SK-N-SH (cell line): Measurements from ENCODE around the gene RBBP4. TPM values are rescaled to one million over a fixed set of nuclear protein-coding genes. Genes with fewer than 3 reads are reported as not detected.

Experiments
- CTCF ChIA-PET: fragments of 300-600, 350-600 bp; formaldehyde crosslinking; extraction: SDS; loops from one replicate; lab custom pipeline; 2021; lab: Yijun Ruan, JAX
- POLR2A ChIA-PET: fragments of 350-600 bp; sonication (Branson Sonifier 250); formaldehyde crosslinking; extraction: SDS; loops from one replicate; lab custom pipeline; 2020; ENCODE audit warnings: antibody characterized with exemption, inconsistent platforms; lab: Yijun Ruan, JAX
- DNase-seq: peaks from one replicate; pipeline ENCODE4 v3.0.0; 2012
- H2AFZ ChIP-seq: fragments of 200-600 bp; sonication (generic); 2 replicates; pipeline ENCODE4 v1.8.1; 2016; ENCODE audit warnings: antibody characterized with exemption, mild to moderate bottlenecking, low read depth
- H3F3A ChIP-seq: fragments of 200-600 bp; sonication (generic); replicated peaks from 2 replicates; pipeline ENCODE3; 2016; ENCODE audit warnings: antibody characterized with exemption, mild to moderate bottlenecking; ENCODE audit not compliant: insufficient read depth
- H3K27ac ChIP-seq, 2 experiments: fragments of 200-500 bp in 1 of 2; fragments of 200-600 bp in 1 of 2; sonication (Bioruptor generic) in 1 of 2; sonication (generic), shearing (Covaris generic) in 1 of 2; 2 replicates each; pipeline versions ENCODE4 v1.5.1 to v1.6.1; 2014 to 2016; ENCODE audit warnings: low read depth in 2 of 2, inconsistent platforms in 1 of 2, low read length in 1 of 2, mild to moderate bottlenecking in 1 of 2, mixed read lengths in 1 of 2
- H3K27me3 ChIP-seq: fragments of 200-600 bp; sonication (generic), shearing (Covaris generic); 2 replicates; pipeline ENCODE4 v1.6.1; 2016; ENCODE audit warnings: mixed run types; ENCODE audit not compliant: insufficient read depth
- H3K36me3 ChIP-seq, 2 experiments: fragments of 200-500 bp in 1 of 2; fragments of 200-600 bp in 1 of 2; sonication (Bioruptor generic) in 1 of 2; sonication (generic) in 1 of 2; replicated peaks in 1 of 2; 2 replicates each; pipeline versions ENCODE3 to v1.5.1; 2014 to 2016; ENCODE audit warnings: low read length in 1 of 2, mild to moderate bottlenecking in 1 of 2; ENCODE audit not compliant: insufficient read depth in 2 of 2, control insufficient read depth in 1 of 2
- H3K4me1 ChIP-seq, 2 experiments: fragments of 200-500 bp in 1 of 2; fragments of 200-600 bp in 1 of 2; sonication (Bioruptor generic) in 1 of 2; sonication (generic), shearing (Covaris generic) in 1 of 2; 2 replicates each; pipeline versions ENCODE4 v1.5.1 to v1.6.1; 2014 to 2016; ENCODE audit warnings: low read depth in 1 of 2, low read length in 1 of 2, mixed run types in 1 of 2; ENCODE audit not compliant: insufficient read depth in 2 of 2, control insufficient read depth in 1 of 2
- H3K4me2 ChIP-seq: fragments of 200-600 bp; sonication (generic), shearing (Covaris generic); 2 replicates; pipeline ENCODE4 v1.6.1; 2017; ENCODE audit warnings: mixed run types
- H3K4me3 ChIP-seq, 2 experiments: fragments of 200-500 bp in 1 of 2; fragments of 200-600 bp in 1 of 2; sonication (Bioruptor generic) in 1 of 2; sonication (generic), shearing (Covaris generic) in 1 of 2; 2 replicates each; pipeline versions ENCODE4 v1.5.1 to v1.8.1; 2014 to 2016; ENCODE audit warnings: low read depth in 2 of 2, inconsistent platforms in 1 of 2, low read length in 1 of 2, mild to moderate bottlenecking in 1 of 2, mixed read lengths in 1 of 2, moderate library complexity in 1 of 2
- H3K79me2 ChIP-seq: fragments of 200-600 bp; sonication (generic); 2 replicates; pipeline ENCODE4 v1.8.1; 2017; ENCODE audit warnings: mild to moderate bottlenecking; ENCODE audit not compliant: insufficient read depth
- H3K9ac ChIP-seq: fragments of 200-600 bp; sonication (generic); 2 replicates; pipeline ENCODE4 v1.6.1; 2017; ENCODE audit warnings: mixed run types
- H3K9me2 ChIP-seq: fragments of 200-600 bp; sonication (generic); 2 replicates; pipeline ENCODE4 v1.6.1; 2017; ENCODE audit warnings: mixed run types
- H3K9me3 ChIP-seq: fragments of 200-600 bp; sonication (generic); 2 replicates; pipeline ENCODE4 v1.6.1; 2017; ENCODE audit warnings: mixed run types, mild to moderate bottlenecking, moderate library complexity
- H4K20me1 ChIP-seq: fragments of 200-600 bp; sonication (generic); 2 replicates; pipeline ENCODE4 v1.6.1; 2017; ENCODE audit warnings: mild to moderate bottlenecking, mixed run types; ENCODE audit not compliant: insufficient read depth
- EP300 ChIP-seq, 2 experiments: IDR thresholded peaks; 2 replicates each; pipeline versions ENCODE4 v1.4.0 to v1.6.1; 2012; ENCODE audit warnings: borderline replicate concordance in 1 of 2, low read depth in 1 of 2, low read length in 1 of 2
- FOSL2 ChIP-seq: IDR thresholded peaks from 2 replicates; pipeline ENCODE4 v1.4.0; 2012; ENCODE audit warnings: low read depth, mild to moderate bottlenecking, moderate library complexity, borderline replicate concordance
- IRF3 ChIP-seq: fragments of 150-350 bp; IDR thresholded peaks from 2 replicates; pipeline ENCODE4 v1.6.1; 2016; ENCODE audit warnings: mild to moderate bottlenecking, low read depth, low read length
- JUND ChIP-seq: IDR thresholded peaks from 2 replicates; pipeline ENCODE4 v1.4.0; 2012
- MAX ChIP-seq: IDR thresholded peaks from 2 replicates; pipeline ENCODE4 v1.4.0; 2012; ENCODE audit warnings: low read depth
- MEF2A ChIP-seq: IDR thresholded peaks from 2 replicates; pipeline ENCODE4 v1.4.0; 2012; ENCODE audit warnings: low read depth, borderline replicate concordance
- NFIC ChIP-seq: IDR thresholded peaks from 2 replicates; pipeline ENCODE4 v1.4.0; 2012; ENCODE audit warnings: borderline replicate concordance
- NRF1 ChIP-seq: IDR thresholded peaks from 2 replicates; pipeline ENCODE4 v1.6.1; 2012; ENCODE audit warnings: low read depth, mild to moderate bottlenecking, low read length
- PBX3 ChIP-seq: IDR thresholded peaks from 2 replicates; pipeline ENCODE4; 2012
- RAD21 ChIP-seq: IDR thresholded peaks from 2 replicates; pipeline ENCODE4 v1.6.1; 2012; ENCODE audit warnings: mild to moderate bottlenecking, low read length
- SIN3A ChIP-seq: IDR thresholded peaks from 2 replicates; pipeline ENCODE4 v1.6.1; 2012; ENCODE audit warnings: low read depth, mild to moderate bottlenecking, low read length, moderate library complexity, borderline replicate concordance
- SMC3 ChIP-seq: IDR thresholded peaks from 2 replicates; pipeline ENCODE4 v1.6.1; 2012; ENCODE audit warnings: low read depth, low read length, improper control_type of control experiment
- USF2 ChIP-seq: fragments of 150-350 bp; IDR thresholded peaks from 2 replicates; pipeline ENCODE4 v1.6.1; 2017; ENCODE audit warnings: antibody characterized with exemption, low read length, low read depth, borderline replicate concordance
- YY1 ChIP-seq: IDR thresholded peaks from 2 replicates; pipeline ENCODE4 v1.4.0; 2012; ENCODE audit warnings: low read depth, mild to moderate bottlenecking
- ZBTB33 ChIP-seq: IDR thresholded peaks from 2 replicates; pipeline ENCODE4 v1.4.0; 2012; ENCODE audit warnings: low read depth, borderline replicate concordance
- WGBS: methylation state at CpG from one replicate; pipeline ENCODE4 v1.1.6; 2017; ENCODE audit warnings: low lambda C conversion rate; 5-methylcytosine and 5-hydroxymethylcytosine counted together
- polyA plus RNA-seq, 3 experiments: library from polyadenylated mRNA; depleted of rRNA; stranded (reverse); fragments of >200 nt; gene quantifications; 2 replicates each; pipeline ENCODE4 v1.2.3, GENCODE V29; 2012

The RBBP4 gene
- polyA plus RNA-seq, 1 of the 3 experiments (the other 2 are of a cell fraction), result 108 TPM

- no peak overlapping the region for H3K4me3 ChIP-seq
- no peak overlapping the region for H2AFZ ChIP-seq
- no peak overlapping the region for H3K4me2 ChIP-seq
- no peaks in the 10 kb centered on the region for H3K9me3 ChIP-seq
- H3K27ac ChIP-seq, result no peak overlapping the region
- no peaks in the 10 kb centered on the region for H3K9me2 ChIP-seq
- no peaks in the 10 kb centered on the region for H3K79me2 ChIP-seq
- ChIA-PET CTCF (interaction anchor here (0.6 to 1.4 kb wide), 3 partner anchors 13 to 193 kb away, joined by 3 to 4 read pairs (median 3); no protein-coding TSS in a partner anchor), POLR2A (interaction anchor here (2.2 kb wide), 1 partner anchor 44 kb away, joined by 7 read pairs; the partner anchor contains the start of gene RBBP4)
- 100% methylated on average over 2 of the region's 11 CpGs for WGBS
- H3K4me1 ChIP-seq, result no peaks in the 10 kb centered on the region; a peak in 1 of 4 replicates
- H3F3A ChIP-seq, result peaks cover 12% of the 10 kb centered on the region
- TF ChIP-seq FOSL2, result no peak
- TF ChIP-seq JUND, result no peak
- TF ChIP-seq IRF3, result no peak
- no peak for TF ChIP-seq PBX3
- TF ChIP-seq SIN3A, result no peak
- TF ChIP-seq MAX, result no peak
- no peak for TF ChIP-seq RAD21
- TF ChIP-seq NRF1, result no peak
- no peak for TF ChIP-seq NFIC
- no peak for TF ChIP-seq EP300 (IDR thresholded peaks at IDR 0.05; ENCODE audit: borderline replicate concordance in 1 of 2, low read depth in 1 of 2, low read length in 1 of 2)
- no peak for TF ChIP-seq MEF2A
- TF ChIP-seq SMC3, result no peak
- TF ChIP-seq ZBTB33, result no peak
- TF ChIP-seq USF2, result no peak
- TF ChIP-seq YY1, result no peak
- no peaks in the 10 kb centered on the region for H3K27me3 ChIP-seq
- H3K36me3 ChIP-seq, result peaks cover 0 to 8% of the 10 kb centered on the region in 2 experiments
- no peak overlapping the region for H3K9ac ChIP-seq
- no peaks in the 10 kb centered on the region for H4K20me1 ChIP-seq
- DNase-seq, result no peak
These were observed 44.2 kb upstream of the RBBP4 start for GRCh38 chr1:32606565-32607371.
